Measurements from ENCODE around the gene PLAU.
"Not testable (repeated sequence)": the region's sequence is repeated elsewhere in the genome, so short reads cannot be mapped to it uniquely, and the experiment has no call there.

The PLAU gene

GRCh38 chr10:73923935-73924598 is 13.1 kb downstream of the PLAU start:
- DNase-seq, result no peak

GRCh38 chr10:73924935-73925334 is 14.0 kb downstream of the PLAU start:
- no peak for DNase-seq

GRCh38 chr10:73925539-73925938 is 14.6 kb downstream of the PLAU start:
- DNase-seq, result no peak

DNA sequence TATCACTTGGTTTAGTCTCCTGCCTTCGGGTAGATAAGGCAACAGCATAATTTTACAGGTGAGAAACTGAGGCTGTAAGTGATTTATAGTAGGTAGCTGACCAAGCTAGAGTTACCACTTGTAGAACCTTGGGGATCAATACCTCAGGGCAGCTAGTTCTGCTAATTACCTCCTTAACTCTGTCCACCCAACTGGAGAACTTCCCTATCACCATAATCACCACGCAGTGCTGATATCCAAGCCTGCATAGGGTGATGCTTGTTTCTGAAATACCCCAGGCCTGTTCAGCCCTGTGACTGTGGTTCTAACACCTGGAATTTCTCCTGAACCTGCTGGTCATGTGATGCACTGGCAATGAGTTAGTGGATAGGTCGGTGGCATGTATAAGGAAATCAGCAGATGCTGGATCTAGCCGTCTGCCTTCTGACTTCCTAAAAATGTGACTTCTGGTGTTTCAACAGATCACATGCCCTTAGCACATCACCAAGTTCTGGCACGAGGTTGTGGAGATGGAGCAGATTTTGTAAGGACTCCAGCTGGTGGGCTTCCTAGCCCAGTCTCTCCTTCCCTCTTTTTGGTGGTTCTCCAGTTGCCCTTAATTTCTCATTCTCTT is 15.3 kb downstream of the PLAU start:
- DNase-seq, result no peak

GRCh38 chr10:73930630-73931327 is 19.8 kb downstream of the PLAU start:
- not testable (repeated sequence) for DNase-seq

- DNase-seq, result no peak
Observed at GRCh38 chr10:73931767-73932619, 21.1 kb downstream of the PLAU start.

- no peak for DNase-seq
Observed at GRCh38 chr10:73932620-73933112, 21.7 kb downstream of the PLAU start.

GRCh38 chr10:73934074-73934473 is 23.1 kb downstream of the PLAU start:
- DNase-seq, result no peak

DNA sequence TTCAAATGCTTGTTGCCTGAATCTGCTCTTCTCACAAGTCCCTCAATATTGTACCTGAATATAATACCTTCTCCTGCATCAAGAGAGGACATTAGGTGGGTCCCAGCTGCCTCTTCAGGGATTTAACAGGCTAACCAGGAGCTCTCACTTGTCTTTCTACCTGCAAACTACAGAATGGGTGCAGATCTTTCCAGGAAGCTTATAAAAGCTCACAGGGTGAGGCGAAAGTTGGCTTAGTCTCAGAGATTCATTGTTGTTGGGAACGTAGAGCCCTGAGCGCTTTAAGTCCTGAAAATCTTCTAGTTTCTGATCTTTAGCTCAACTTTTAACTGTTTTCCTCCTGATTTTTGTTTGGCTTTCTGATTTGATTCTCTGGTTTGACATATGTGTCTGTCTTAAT is 25.0 kb downstream of the PLAU start:
- DNase-seq, result no peak

GRCh38 chr10:73937333-73938043 is 26.6 kb downstream of the PLAU start:
- DNase-seq, result no peak

DNA sequence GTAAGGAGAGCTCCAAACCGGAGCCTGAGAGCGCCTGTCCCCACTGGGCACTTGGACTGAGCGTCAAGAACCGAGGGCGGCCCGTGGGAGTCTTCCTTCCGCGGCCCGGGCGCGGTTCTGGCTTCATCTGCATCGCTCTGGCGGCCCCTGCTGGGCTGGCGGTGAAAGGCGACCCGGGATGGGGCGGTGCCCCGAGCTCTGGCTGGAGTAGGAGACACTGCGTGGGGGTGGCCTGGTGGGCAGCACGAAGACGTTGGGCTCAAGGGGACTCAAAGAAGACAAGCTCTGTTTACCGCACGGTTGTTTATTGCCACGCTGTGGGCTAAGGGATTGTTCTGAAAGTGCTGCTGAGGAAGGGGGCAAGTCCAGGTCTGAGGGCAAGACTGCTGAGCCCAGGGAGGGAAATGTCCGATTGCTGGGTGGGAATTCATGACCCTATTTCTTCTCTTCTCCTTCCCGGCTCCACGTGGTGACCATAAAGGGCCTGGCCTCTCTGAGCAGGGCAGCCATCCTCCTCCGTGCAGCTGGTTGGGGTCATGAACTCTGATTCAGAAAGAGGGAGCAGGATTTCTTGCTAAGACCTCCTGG is 29.8 kb downstream of the PLAU start:
- peak; percentile 64 for DNase-seq

GRCh38 chr10:73941300-73941699 is 30.4 kb downstream of the PLAU start:
- no peak for DNase-seq

DNA sequence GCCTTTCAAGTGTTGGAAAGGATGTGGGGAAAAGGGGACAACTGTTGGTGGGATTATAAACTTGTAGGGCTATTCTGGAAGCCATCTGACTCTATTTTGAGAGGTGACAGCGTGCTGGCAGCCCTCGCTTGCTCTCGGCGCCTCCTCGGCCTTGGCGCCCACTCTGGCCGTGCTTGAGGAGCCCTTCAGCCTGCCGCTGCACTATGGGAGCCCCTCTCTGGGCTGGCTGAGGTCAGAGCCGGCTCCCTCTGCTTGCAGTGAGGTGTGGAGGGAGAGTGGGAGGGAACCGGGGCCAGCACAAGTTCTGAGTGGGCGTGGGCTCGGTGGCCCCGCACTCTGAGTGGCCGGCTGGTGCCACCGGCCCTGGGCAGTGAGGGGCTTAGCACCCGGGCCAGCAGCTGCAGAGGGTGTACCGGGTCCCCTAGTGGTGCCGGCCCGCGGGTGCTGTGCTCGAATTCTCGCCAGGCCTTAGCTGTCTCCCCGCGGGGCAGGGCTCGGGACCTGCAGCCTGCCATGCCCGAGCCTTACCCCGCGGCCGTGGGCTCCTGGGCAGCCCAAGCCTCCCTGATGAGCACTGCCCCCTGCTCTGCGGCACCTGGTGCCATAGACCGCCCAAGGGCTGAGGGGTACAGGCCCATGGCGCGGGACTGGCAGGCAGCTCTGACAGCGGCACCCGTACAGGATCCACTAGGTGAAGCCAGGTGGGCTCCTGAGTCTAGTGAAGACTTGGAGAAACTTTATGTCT is 33.6 kb downstream of the PLAU start:
- no peak for DNase-seq

GRCh38 chr10:73946253-73947145 is 35.6 kb downstream of the PLAU start:
- DNase-seq, result no peak

- DNase-seq, result no peak
Observed at GRCh38 chr10:73948947-73949633, 38.2 kb downstream of the PLAU start.

GRCh38 chr10:73950155-73950948 is 39.4 kb downstream of the PLAU start:
- DNase-seq, result no peak

GRCh38 chr10:73953665-73954064 is 42.7 kb downstream of the PLAU start:
- no peak for DNase-seq

DNA sequence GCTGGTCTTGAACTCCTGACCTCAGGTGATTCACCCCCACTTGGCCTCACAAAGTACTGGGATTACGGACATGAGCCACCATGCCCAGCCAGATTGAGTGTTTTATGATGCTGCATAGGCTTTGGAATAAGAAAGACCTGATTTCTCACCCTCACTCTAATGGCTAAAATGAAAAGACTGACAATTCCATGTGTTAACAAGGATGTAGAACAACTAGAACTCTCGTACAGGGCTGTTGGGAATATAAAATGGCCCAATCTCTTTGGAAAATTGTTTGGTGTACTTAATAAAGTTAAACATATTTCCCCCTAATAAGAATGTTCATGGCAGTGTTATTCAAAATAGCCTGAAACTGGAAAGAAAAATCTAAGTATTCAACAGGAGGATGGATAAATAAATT is 43.8 kb downstream of the PLAU start:
- no peak for DNase-seq

GRCh38 chr10:73955719-73956118 is 44.8 kb downstream of the PLAU start:
- no peak for DNase-seq

Measured in midbrain (tissue), 1 donor.